Measurements from ENCODE around the gene KIF16B. TPM values are rescaled to one million over a fixed set of nuclear protein-coding genes. Genes with fewer than 3 reads are reported as not detected.

KIF16B gene
- total and polyA plus RNA-seq, 2 of the 13 experiments (the other 11 are each of a cell fraction or from before 2014, with no cell fraction given) = 6.9 to 18.0 TPM

DNA sequence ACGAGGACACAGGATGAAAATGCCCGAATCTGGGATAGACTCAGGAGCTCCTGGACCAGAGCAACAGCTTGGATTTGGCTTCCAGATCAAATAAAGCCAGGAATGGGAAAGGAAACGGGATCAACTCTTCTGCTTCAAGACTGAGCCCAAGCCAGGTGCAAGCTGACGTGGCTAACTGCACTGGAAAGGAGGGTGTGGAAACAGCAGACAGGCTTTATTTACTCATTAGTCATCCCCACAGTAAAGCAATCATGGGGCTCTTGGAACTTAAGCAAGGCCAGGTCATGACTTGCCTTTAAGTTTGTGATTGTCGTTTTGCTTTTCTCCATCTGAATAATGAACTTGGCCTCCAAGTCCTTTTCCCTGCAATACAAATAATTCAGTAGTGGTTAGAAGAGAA is 45.2 kb downstream of the KIF16B start:
- WGBS (ENCODE audit: low lambda C conversion rate) = 47% methylated on average over 5 of the region's 5 CpGs
- Histone ChIP-seq H3K79me2 (ENCODE audit: insufficient read depth, low read length) (no peaks in the 10 kb centered on the region), H3K27me3 (ENCODE audit: control insufficient read depth in 1 of 2, insufficient read depth in 2 of 2, low read length in 2 of 2) (no peaks in the 10 kb centered on the region), H3K4me3 (replicated peaks in 1 of 3; ENCODE audit: insufficient read depth in 1 of 3, low read depth in 2 of 3, low read length in 3 of 3) (no peak overlapping the region), H3K27ac (ENCODE audit: extremely low read length, insufficient read depth, low read length) (peak overlapping the region; percentile 8), H3K9ac (ENCODE audit: insufficient read depth, low read depth, low read length) (peak overlapping the region; percentile 11; the same call in 1 of the 2 replicates), H3K9me3 (ENCODE audit: low read length) (no peaks in the 10 kb centered on the region), H4K20me1 (ENCODE audit: insufficient read depth, low read length) (no peaks in the 10 kb centered on the region), H3K4me1 (ENCODE audit: insufficient read depth, low read length) (peaks cover 20% of the 10 kb centered on the region), H2AFZ (ENCODE audit: low read length) (peak overlapping the region; percentile 45), H3K36me3 (replicated peaks in 1 of 2; ENCODE audit: control insufficient read depth in 1 of 2, insufficient read depth in 2 of 2, low read length in 2 of 2) (no peaks in the 10 kb centered on the region), H3K4me2 (ENCODE audit: low read depth, low read length) (peak overlapping the region; percentile 6; the same call in 1 of the 2 replicates)
- POLR2A ChIA-PET = no interaction called here
- CTCF ChIA-PET (ENCODE audit: low intra/inter-chr PET ratio, low total read pairs) = no interaction called here
- peak; percentile 80 for DNase-seq (ENCODE audit: low spot score)
- peak; percentile 98 for ATAC-seq
- BruUV-seq (replicated peaks) = no TSS peak
- intact Hi-C loops (cut with micrococcal nuclease; ENCODE audit: unreplicated experiment) = loop anchor here (2.0 kb wide), 1 partner anchor 45 kb away; the partner anchor contains the start of gene KIF16B
- FAIRE-seq = no peak
- in situ Hi-C loops (cut with HindIII; ENCODE audit: extremely low pct_ligation_motif_present, low pct_unique_long_range_greater_than_20kb) = no loop called here
- no peak for TF ChIP-seq AGO2 (optimal IDR thresholded peaks at IDR 0.05; ENCODE audit: low read depth, low read length)
- TF ChIP-seq ZNF605 (CRISPR knock-in tag; IDR thresholded peaks at IDR 0.05) = no peak
- TF ChIP-seq MEIS1 (CRISPR knock-in tag; IDR thresholded peaks at IDR 0.05; ENCODE audit: borderline replicate concordance) = 0 out of 2 replicates have a peak, but pooled peaks have one; percentile 27
- TF ChIP-seq ZNF331 (CRISPR knock-in tag; IDR thresholded peaks at IDR 0.05) = 0 out of 2 replicates have a peak, but pooled peaks have one; percentile 28
- TF ChIP-seq MIXL1 (CRISPR knock-in tag; IDR thresholded peaks at IDR 0.05) = peak; percentile 39; the same call in 1 of the 2 replicates
- TF ChIP-seq, protein P1, sequence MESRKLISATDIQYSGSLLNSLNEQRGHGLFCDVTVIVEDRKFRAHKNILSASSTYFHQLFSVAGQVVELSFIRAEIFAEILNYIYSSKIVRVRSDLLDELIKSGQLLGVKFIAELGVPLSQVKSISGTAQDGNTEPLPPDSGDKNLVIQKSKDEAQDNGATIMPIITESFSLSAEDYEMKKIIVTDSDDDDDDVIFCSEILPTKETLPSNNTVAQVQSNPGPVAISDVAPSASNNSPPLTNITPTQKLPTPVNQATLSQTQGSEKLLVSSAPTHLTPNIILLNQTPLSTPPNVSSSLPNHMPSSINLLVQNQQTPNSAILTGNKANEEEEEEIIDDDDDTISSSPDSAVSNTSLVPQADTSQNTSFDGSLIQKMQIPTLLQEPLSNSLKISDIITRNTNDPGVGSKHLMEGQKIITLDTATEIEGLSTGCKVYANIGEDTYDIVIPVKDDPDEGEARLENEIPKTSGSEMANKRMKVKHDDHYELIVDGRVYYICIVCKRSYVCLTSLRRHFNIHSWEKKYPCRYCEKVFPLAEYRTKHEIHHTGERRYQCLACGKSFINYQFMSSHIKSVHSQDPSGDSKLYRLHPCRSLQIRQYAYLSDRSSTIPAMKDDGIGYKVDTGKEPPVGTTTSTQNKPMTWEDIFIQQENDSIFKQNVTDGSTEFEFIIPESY (CRISPR knock-in tag; IDR thresholded peaks at IDR 0.05) = 0 out of 2 replicates have a peak, but pooled peaks have one; percentile 18
- no peak for TF ChIP-seq ZNF83 (CRISPR knock-in tag; IDR thresholded peaks at IDR 0.05; ENCODE audit: borderline replicate concordance)
- TF ChIP-seq MAFK (conservative IDR thresholded peaks at IDR 0.05 in 1 of 2, IDR thresholded peaks at IDR 0.05 in 1 of 2; ENCODE audit: low read length in 2 of 2) = peak; percentile 32 to 57; a peak in 2 of 4 replicates
- TF ChIP-seq ZNF614 (CRISPR knock-in tag; IDR thresholded peaks at IDR 0.05; ENCODE audit: borderline replicate concordance) = peak; percentile 74; the same call in 1 of the 2 replicates
- no peak for TF ChIP-seq ZNF101 (CRISPR knock-in tag; IDR thresholded peaks at IDR 0.05; ENCODE audit: borderline replicate concordance, low read depth)
- TF ChIP-seq, protein P2, sequence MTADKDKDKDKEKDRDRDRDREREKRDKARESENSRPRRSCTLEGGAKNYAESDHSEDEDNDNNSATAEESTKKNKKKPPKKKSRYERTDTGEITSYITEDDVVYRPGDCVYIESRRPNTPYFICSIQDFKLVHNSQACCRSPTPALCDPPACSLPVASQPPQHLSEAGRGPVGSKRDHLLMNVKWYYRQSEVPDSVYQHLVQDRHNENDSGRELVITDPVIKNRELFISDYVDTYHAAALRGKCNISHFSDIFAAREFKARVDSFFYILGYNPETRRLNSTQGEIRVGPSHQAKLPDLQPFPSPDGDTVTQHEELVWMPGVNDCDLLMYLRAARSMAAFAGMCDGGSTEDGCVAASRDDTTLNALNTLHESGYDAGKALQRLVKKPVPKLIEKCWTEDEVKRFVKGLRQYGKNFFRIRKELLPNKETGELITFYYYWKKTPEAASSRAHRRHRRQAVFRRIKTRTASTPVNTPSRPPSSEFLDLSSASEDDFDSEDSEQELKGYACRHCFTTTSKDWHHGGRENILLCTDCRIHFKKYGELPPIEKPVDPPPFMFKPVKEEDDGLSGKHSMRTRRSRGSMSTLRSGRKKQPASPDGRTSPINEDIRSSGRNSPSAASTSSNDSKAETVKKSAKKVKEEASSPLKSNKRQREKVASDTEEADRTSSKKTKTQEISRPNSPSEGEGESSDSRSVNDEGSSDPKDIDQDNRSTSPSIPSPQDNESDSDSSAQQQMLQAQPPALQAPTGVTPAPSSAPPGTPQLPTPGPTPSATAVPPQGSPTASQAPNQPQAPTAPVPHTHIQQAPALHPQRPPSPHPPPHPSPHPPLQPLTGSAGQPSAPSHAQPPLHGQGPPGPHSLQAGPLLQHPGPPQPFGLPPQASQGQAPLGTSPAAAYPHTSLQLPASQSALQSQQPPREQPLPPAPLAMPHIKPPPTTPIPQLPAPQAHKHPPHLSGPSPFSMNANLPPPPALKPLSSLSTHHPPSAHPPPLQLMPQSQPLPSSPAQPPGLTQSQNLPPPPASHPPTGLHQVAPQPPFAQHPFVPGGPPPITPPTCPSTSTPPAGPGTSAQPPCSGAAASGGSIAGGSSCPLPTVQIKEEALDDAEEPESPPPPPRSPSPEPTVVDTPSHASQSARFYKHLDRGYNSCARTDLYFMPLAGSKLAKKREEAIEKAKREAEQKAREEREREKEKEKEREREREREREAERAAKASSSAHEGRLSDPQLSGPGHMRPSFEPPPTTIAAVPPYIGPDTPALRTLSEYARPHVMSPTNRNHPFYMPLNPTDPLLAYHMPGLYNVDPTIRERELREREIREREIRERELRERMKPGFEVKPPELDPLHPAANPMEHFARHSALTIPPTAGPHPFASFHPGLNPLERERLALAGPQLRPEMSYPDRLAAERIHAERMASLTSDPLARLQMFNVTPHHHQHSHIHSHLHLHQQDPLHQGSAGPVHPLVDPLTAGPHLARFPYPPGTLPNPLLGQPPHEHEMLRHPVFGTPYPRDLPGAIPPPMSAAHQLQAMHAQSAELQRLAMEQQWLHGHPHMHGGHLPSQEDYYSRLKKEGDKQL (CRISPR knock-in tag; IDR thresholded peaks at IDR 0.05; ENCODE audit: low read depth) = peak; percentile 30; the same call in 1 of the 2 replicates
- TF ChIP-seq KAT8 (CRISPR knock-in tag; IDR thresholded peaks at IDR 0.05) = 0 out of 2 replicates have a peak, but pooled peaks have one; percentile 53
- TF ChIP-seq ATAD3A (CRISPR knock-in tag; IDR thresholded peaks at IDR 0.05) = no peak
- peak; percentile 57; the same call in 1 of the 2 replicates for TF ChIP-seq ZNF335 (CRISPR knock-in tag; IDR thresholded peaks at IDR 0.05)
- TF ChIP-seq CEBPB (IDR thresholded peaks at IDR 0.05; ENCODE audit: borderline replicate concordance, low read depth, low read length) = peak; percentile 90
- TF ChIP-seq, protein P3, sequence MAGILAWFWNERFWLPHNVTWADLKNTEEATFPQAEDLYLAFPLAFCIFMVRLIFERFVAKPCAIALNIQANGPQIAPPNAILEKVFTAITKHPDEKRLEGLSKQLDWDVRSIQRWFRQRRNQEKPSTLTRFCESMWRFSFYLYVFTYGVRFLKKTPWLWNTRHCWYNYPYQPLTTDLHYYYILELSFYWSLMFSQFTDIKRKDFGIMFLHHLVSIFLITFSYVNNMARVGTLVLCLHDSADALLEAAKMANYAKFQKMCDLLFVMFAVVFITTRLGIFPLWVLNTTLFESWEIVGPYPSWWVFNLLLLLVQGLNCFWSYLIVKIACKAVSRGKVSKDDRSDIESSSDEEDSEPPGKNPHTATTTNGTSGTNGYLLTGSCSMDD (CRISPR knock-in tag; IDR thresholded peaks at IDR 0.05) = no peak
